GM18861 (cell line): ENCODE results near the gene TMEM204.

Experiments used
- ATAC-seq: cut with Tn5 transposase; IDR thresholded peaks from one replicate; pipeline ENCODE4 v1.9.1; 2021; ENCODE audit not compliant: unreplicated experiment

Gene TMEM204

GRCh38 chr16:1499756-1500464 is 33.6 kb upstream of the TMEM204 start:
- no peak for ATAC-seq

- no peak for ATAC-seq
Measured at GRCh38 chr16:1500465-1501150, 32.9 kb upstream of the TMEM204 start.

GRCh38 chr16:1501630-1502029 is 31.8 kb upstream of the TMEM204 start:
- ATAC-seq: no peak

DNA sequence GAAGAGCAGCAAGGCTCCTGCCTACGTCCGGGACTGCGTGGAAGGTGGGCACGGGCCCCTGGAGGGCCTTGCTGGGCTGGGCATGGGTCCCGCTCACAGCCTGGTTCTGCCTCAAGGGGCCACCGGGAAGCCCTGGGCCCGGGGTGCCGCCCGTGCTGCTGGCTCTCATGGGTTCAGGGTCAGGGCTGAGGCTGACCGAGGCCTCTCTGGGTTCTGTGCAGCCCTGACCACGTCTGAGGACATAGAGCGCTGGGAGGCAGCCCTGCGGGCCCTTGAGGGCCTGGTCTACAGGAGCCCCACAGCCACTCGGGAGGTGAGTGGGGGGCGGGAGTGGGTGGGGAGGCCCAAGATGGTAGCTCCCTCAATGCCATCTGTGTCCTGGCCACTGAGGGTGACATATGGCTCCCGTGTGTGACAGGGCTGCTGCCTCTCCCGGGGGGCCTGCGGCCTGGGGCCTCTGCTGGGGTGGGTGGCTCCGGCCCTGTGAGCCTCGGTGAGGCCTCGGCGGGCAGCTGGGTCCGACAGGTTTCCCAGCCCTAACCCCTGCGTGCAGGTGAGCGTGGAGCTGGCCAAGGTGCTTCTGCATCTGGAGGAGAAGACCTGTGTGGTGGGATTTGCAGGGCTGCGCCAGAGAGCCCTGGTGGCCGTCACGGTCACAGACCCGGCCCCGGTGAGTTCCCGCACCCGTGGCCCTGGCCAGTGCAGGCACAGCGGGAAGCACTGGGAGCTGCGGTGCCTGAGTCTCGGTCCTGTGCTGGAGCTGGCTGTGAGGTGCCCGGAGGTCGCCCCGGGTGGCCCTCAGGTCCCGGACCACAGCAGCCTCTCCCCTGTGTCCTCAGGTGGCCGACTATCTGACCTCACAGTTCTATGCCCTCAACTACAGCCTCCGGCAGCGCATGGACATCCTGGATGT is 31.1 kb upstream of the TMEM204 start:
- no peak for ATAC-seq

GRCh38 chr16:1503110-1503955 is 30.1 kb upstream of the TMEM204 start:
- no peak for ATAC-seq

GRCh38 chr16:1505073-1505844 is 28.2 kb upstream of the TMEM204 start:
- no peak for ATAC-seq

- ATAC-seq: no peak
Measured at GRCh38 chr16:1505912-1506311, 27.6 kb upstream of the TMEM204 start.

GRCh38 chr16:1506494-1507213 is 26.8 kb upstream of the TMEM204 start:
- ATAC-seq: no peak

DNA sequence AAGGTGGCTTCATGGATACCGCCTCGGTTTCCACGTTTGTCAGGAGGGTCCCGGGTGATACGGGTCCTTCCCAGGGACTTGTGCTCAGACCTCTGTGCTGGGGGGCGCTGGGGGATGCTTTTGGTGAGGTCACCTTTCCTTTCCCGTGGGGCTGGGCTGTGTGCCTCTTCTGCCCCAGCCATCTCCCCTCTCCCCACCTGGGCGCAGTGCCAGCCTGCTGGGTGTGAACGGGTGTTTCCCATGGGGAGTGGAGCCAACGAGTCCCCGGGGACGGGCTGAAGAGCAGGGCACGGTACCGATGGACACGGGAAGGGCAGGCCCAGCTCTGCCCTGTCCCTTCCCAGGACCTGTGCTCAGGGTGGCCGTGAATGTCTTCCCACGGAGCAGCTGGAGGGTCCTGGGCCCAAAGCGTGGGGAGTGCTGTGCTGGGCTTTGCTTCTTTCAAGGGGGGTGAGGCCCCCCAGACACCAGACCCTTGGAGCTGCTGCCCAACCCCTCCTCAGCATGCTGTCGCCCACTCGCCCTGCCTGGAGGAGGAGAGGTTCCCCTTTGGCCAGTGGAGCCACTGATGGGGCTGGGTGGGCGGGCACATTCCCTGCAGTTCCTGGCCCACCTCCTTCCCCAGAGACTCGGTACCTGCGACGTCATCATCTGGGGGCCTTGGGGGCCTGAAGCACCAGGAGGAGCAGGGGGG is 24.8 kb upstream of the TMEM204 start:
- ATAC-seq: no peak

GRCh38 chr16:1509307-1510221 is 23.9 kb upstream of the TMEM204 start:
- no peak for ATAC-seq

GRCh38 chr16:1510272-1510671 is 23.2 kb upstream of the TMEM204 start:
- ATAC-seq: no peak

DNA sequence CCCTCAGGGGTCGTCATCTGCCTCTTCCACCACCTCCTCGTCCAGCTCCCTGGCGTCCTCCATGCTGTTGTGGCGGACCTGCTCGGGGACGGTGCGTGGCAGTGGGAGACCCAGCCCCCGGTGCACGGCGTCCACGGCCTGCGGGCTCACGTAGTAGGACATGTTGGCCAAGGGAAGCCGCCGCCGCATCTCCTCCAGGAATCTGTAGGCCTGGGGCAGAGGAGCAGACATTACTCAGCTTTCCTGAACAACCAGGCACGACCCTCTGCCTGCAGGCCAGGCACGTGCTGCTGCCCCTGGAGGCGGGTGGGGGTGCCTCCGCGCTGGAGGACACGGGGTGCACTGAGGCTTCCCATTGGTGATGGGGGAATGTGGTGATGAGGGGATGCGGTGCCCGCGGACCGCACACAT is 22.5 kb upstream of the TMEM204 start:
- ATAC-seq: no peak

GRCh38 chr16:1511662-1512569 is 21.6 kb upstream of the TMEM204 start:
- no peak for ATAC-seq

DNA sequence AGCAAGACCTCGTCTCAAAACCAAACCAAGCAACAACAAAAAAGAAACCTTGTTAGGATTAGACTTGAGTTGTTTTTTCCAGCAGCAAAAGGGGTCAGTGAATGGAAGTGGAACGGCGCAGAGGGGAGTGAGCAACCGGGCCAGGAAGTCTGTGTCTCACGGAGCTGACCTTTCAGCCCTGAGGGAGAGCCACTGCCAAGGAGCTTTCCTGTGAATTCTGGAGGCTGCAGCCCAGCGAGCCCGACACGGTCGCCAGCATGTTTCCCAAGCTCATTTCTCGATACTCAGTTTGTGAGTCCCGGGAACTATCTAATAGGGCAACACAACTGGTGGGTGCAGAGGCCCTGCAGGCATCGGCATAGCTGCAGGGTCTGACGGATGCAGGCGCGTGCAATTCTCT is 20.7 kb upstream of the TMEM204 start:
- ATAC-seq: no peak

GRCh38 chr16:1514507-1514906 is 19.0 kb upstream of the TMEM204 start:
- ATAC-seq: no peak

DNA sequence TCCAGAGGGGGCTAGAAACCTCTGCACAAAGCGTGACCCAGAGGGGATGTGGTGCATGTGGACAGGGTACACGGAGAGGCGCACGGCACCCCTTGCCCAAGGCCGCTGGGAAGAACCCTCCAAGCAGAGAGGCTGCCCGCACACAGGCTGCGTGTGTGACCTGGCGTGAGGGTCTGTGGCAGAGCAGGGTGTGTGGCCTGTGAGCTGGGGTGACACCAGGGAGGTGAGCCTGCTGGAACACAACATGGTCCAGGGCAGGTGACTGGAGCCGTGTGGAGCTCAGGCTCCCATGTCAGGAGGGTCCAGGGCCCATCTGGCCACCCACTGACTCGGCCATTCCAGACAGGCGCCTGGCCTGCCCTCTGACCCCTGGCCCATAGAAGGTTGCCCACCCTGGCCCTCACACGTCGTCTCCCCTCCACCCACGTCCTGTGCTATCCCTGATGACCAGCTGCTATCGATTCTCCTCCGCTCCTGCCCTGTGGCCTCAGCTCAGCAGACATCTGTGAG is 14.8 kb upstream of the TMEM204 start:
- no peak for ATAC-seq
